Endodermal cell (in vitro differentiated cells): Measurements from ENCODE around the gene NARS2. TPM values are rescaled to one million over a fixed set of nuclear protein-coding genes. Genes with fewer than 3 reads are reported as not detected.

ENCODE experiments used
- DNase-seq: peaks from one replicate; pipeline ENCODE4 v3.0.0-alpha.2; 2017
- H3K27ac ChIP-seq: 2 replicates; pipeline ENCODE4 v1.5.1; 2013; ENCODE audit warnings: mild to moderate bottlenecking, low read depth, low read length, moderate library complexity
- H3K27me3 ChIP-seq: 2 replicates; pipeline ENCODE4 v1.6.1; 2013; ENCODE audit warnings: mild to moderate bottlenecking, low read length, moderate library complexity; ENCODE audit not compliant: insufficient read depth, control insufficient read depth, poor library complexity, severe bottlenecking
- H3K36me3 ChIP-seq: 2 replicates; pipeline ENCODE4 v1.7.0; 2013; ENCODE audit warnings: mild to moderate bottlenecking, low read length, moderate library complexity; ENCODE audit not compliant: control insufficient read depth, insufficient read depth
- H3K4me1 ChIP-seq: one replicate; pipeline ENCODE4 v1.7.0; 2013; ENCODE audit warnings: low read length; ENCODE audit not compliant: control insufficient read depth, insufficient read depth
- H3K4me3 ChIP-seq: 2 replicates; pipeline ENCODE4 v1.5.1; 2013; ENCODE audit warnings: mild to moderate bottlenecking, low read length, moderate library complexity
- H3K9ac ChIP-seq: 2 replicates; pipeline ENCODE4 v1.6.1; 2013; ENCODE audit warnings: mild to moderate bottlenecking, low read length, moderate library complexity; ENCODE audit not compliant: poor library complexity, severe bottlenecking; ENCODE audit errors: extremely low read depth
- H3K9me3 ChIP-seq: 2 replicates; pipeline ENCODE4 v1.6.1; 2013; ENCODE audit warnings: mild to moderate bottlenecking, low read length, moderate library complexity; ENCODE audit not compliant: control insufficient read depth
- H3K27ac Mint-ChIP-seq: 2 replicates; pipeline ENCODE4 v1.8.0; 2020; ENCODE audit warnings: mixed read lengths
- H3K27me3 Mint-ChIP-seq: 2 replicates; pipeline ENCODE4 v1.8.0; 2021; ENCODE audit warnings: mild to moderate bottlenecking, mixed read lengths; ENCODE audit not compliant: insufficient read depth
- H3K36me3 Mint-ChIP-seq: 2 replicates; pipeline ENCODE4 v1.8.0; 2020; ENCODE audit warnings: low read depth, mixed read lengths
- H3K4me1 Mint-ChIP-seq: 2 replicates; pipeline ENCODE4 v1.8.0; 2020; ENCODE audit warnings: mixed read lengths
- H3K4me3 Mint-ChIP-seq: 2 replicates; pipeline ENCODE4 v1.8.0; 2020; ENCODE audit warnings: mild to moderate bottlenecking, moderate library complexity, mixed read lengths
- H3K9me3 Mint-ChIP-seq: 2 replicates; pipeline ENCODE4 v1.8.0; 2020; ENCODE audit warnings: mild to moderate bottlenecking, mixed read lengths
- WGBS, 2 experiments: methylation state at CpG; one replicate each; pipeline versions ENCODE4 v1.1.5 to v1.1.7; 2013; ENCODE audit warnings: missing lambda C conversion rate in 2 of 2, mixed read lengths in 1 of 2; ENCODE audit not compliant: insufficient coverage in 1 of 2, insufficient read length in 1 of 2; 5-methylcytosine and 5-hydroxymethylcytosine counted together
- total RNA-seq, 2 donors: library from RNA; stranded (reverse); fragmentation: NEBNext Ultra II Directional in 1 of 2; extraction: Animal tissue kit (Norgen Biotek cat#: 25700) in 1 of 2; gene quantifications; 2 replicates in 1 of 2; 3 replicates in 1 of 2; pipeline ENCODE4 v1.2.1, GENCODE V29; 2021
- TF ChIP-seq, protein P1 (sequence below): fragments of 200-600 bp; sonication (generic); conservative IDR thresholded peaks from 2 replicates; pipeline ENCODE4 v1.5.0; 2021; ENCODE audit warnings: antibody characterized with exemption, mild to moderate bottlenecking

The NARS2 gene
- total RNA-seq, 2 donors from 2014 or later: 45.8 to 53.7 TPM

DNA sequence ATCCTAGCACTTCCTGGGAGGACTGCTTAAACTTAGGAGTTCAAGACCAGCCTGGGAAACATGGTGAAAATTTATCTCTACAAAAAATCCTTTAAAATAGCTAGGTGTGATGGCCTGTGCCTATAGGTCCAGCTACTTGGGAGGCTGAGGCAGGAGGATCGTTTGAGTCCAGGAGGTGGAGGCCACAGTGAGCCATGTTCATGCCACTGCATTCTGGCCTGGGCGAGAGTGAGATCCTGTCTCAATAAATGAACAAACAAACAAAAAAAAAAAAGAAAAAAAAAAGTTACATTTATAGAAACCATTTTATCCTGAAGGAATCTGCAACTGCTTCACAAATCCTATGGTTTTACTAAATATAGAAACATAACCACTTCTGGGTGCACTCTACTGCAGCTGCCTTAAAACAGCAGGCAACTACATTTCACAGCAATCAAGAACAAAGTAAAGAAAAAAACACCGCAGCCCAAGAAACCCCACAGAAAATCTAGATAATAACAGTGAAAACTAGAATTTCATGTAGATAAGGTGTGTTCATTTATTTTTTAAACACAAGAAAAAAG, 81.2 kb downstream of the NARS2 start:
- Mint-ChIP-seq H3K27ac (no peak overlapping the region), H3K9me3 (no peaks in the 10 kb centered on the region), H3K4me3 (no peak overlapping the region), H3K4me1 (peaks cover 57% of the 10 kb centered on the region), H3K36me3 (peaks cover 26% of the 10 kb centered on the region), H3K27me3 (no peaks in the 10 kb centered on the region)
- TF ChIP-seq, protein P1, sequence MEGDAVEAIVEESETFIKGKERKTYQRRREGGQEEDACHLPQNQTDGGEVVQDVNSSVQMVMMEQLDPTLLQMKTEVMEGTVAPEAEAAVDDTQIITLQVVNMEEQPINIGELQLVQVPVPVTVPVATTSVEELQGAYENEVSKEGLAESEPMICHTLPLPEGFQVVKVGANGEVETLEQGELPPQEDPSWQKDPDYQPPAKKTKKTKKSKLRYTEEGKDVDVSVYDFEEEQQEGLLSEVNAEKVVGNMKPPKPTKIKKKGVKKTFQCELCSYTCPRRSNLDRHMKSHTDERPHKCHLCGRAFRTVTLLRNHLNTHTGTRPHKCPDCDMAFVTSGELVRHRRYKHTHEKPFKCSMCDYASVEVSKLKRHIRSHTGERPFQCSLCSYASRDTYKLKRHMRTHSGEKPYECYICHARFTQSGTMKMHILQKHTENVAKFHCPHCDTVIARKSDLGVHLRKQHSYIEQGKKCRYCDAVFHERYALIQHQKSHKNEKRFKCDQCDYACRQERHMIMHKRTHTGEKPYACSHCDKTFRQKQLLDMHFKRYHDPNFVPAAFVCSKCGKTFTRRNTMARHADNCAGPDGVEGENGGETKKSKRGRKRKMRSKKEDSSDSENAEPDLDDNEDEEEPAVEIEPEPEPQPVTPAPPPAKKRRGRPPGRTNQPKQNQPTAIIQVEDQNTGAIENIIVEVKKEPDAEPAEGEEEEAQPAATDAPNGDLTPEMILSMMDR: no peak
- Histone ChIP-seq H3K9me3 (no peaks in the 10 kb centered on the region), H3K4me3 (no peak overlapping the region), H3K9ac (no peak overlapping the region), H3K27me3 (no peaks in the 10 kb centered on the region), H3K36me3 (peaks cover 28% of the 10 kb centered on the region), H3K27ac (no peak overlapping the region), H3K4me1 (peaks cover 33% of the 10 kb centered on the region)
- DNase-seq: no peak
- 86 to 97% methylated on average over 1 to 2 of the region's 3 CpGs for WGBS, 2 experiments

DNA sequence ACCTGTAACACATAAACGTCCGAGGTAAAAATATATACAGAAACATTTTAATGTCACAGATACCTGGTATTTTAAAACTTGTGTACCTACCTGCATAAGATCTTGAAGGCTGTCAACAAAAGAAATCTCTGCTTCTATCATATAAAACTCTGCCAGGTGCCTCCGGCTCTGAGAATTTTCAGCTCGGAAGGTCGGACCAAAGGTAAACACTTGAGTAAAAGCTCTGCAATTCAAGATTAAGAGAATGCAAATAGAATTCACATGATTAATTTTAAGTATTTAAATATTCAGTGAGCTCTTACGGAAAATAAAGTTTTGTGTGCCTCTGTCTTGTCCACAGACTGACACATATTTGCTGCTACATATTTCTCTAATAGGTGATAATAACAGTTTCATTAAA, 81.7 kb downstream of the NARS2 start:
- TF ChIP-seq, protein P1: no peak
- H3K4me3 ChIP-seq: no peak overlapping the region
- WGBS, 2 experiments: 89 to 100% methylated on average over 2 to 5 of the region's 6 CpGs

DNA sequence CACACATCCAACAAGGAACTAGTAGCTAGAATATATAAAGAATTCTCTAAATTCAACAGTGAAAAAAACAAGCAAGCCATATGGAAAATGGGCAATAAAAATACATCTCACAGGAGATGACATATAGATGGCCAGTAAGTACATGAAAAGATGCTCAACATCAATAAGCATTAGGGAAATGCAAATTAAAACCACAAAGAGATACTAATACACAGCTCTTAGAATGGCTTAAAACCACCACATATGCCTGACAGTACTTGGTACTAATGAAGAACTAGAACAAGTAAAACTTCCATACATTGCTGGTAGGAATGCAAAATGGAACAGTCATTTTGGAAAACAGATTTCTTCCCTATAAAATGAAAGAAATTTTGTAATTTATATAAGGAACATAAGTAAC, 85.5 kb downstream of the NARS2 start:
- H3K27ac Mint-ChIP-seq: no peak overlapping the region

More for the DNA sequence above, 81.7 kb downstream of the NARS2 start:
- Histone ChIP-seq H3K36me3 (peaks cover 28% of the 10 kb centered on the region), H3K9ac (no peak overlapping the region), H3K27me3 (no peaks in the 10 kb centered on the region), H3K4me1 (peaks cover 35% of the 10 kb centered on the region), H3K27ac (no peak overlapping the region), H3K9me3 (no peaks in the 10 kb centered on the region)
- Mint-ChIP-seq H3K27ac (no peak overlapping the region), H3K4me3 (no peak overlapping the region), H3K27me3 (no peaks in the 10 kb centered on the region), H3K9me3 (no peaks in the 10 kb centered on the region), H3K4me1 (peaks cover 58% of the 10 kb centered on the region), H3K36me3 (peaks cover 28% of the 10 kb centered on the region)
- no peak for DNase-seq

More for the DNA sequence above, 85.5 kb downstream of the NARS2 start:
- Histone ChIP-seq H3K4me3 (no peak overlapping the region), H3K4me1 (peaks cover 10% of the 10 kb centered on the region), H3K36me3 (peaks cover 40% of the 10 kb centered on the region), H3K9me3 (peaks cover 17% of the 10 kb centered on the region), H3K9ac (no peak overlapping the region), H3K27me3 (no peaks in the 10 kb centered on the region), H3K27ac (no peak overlapping the region)
- no peak overlapping the region for H3K4me3 Mint-ChIP-seq
- no peak for DNase-seq
- TF ChIP-seq, protein P1: no peak
- H3K4me1 Mint-ChIP-seq: peaks cover 26% of the 10 kb centered on the region
- peaks cover 12% of the 10 kb centered on the region for H3K9me3 Mint-ChIP-seq
- H3K36me3 Mint-ChIP-seq: peaks cover 53% of the 10 kb centered on the region
- no peaks in the 10 kb centered on the region for H3K27me3 Mint-ChIP-seq
